GM13977 (cell line): Measurements from ENCODE around the gene LRRC59.

Experiments
- DNase-seq: peaks from one replicate; pipeline ENCODE4 v3.0.0; 2012; ENCODE audit warnings: low spot score
- CTCF ChIP-seq: IDR thresholded peaks from 2 replicates; pipeline ENCODE4 v1.5.1; 2012; ENCODE audit warnings: mild to moderate bottlenecking, control low read depth; ENCODE audit not compliant: insufficient read depth; ENCODE audit errors: extremely low read depth, missing control alignments
- in situ Hi-C: fragments of 300-500 bp; cut with MboI; formaldehyde crosslinking; loops from one replicate; pipeline ENCODE4 v1.12.0; 2022; ENCODE audit warnings: low sequenced_read_pairs, low pct_unique_long_range_greater_than_20kb, mixed read lengths, inconsistent platforms; ENCODE audit not compliant: unreplicated experiment

Gene LRRC59

GRCh38 chr17:50352072-50352692 is 45.1 kb downstream of the LRRC59 start:
- peak; percentile 16 for DNase-seq
- in situ Hi-C loops: no loop called here
- TF ChIP-seq CTCF: no peak

GRCh38 chr17:50350733-50351132 is 46.6 kb downstream of the LRRC59 start:
- peak; percentile 17 for DNase-seq
- in situ Hi-C loops: no loop called here
- TF ChIP-seq CTCF: no peak

GRCh38 chr17:50349243-50349600 is 48.1 kb downstream of the LRRC59 start:
- TF ChIP-seq CTCF: no peak
- in situ Hi-C loops: no loop called here
- DNase-seq: no peak

- no peak for DNase-seq
Measured at GRCh38 chr17:50348522-50349242, 48.6 kb downstream of the LRRC59 start.

GRCh38 chr17:50347894-50348291 is 49.4 kb downstream of the LRRC59 start:
- TF ChIP-seq CTCF: no peak
- DNase-seq: no peak
- in situ Hi-C loops: no loop called here

More at GRCh38 chr17:50348522-50349242, 48.6 kb downstream of the LRRC59 start:
- no peak for TF ChIP-seq CTCF
- in situ Hi-C loops: no loop called here

- DNase-seq: peak; percentile 12
- TF ChIP-seq CTCF: no peak
- in situ Hi-C loops: no loop called here
Measured at GRCh38 chr17:50347117-50347893, 50.0 kb downstream of the LRRC59 start.
